ENCODE data around the gene LRRC51. TPM values are rescaled to one million over a fixed set of nuclear protein-coding genes. Genes with fewer than 3 reads are reported as not detected.
A peak's percentile ranks its signal among the peaks of the same experiment; 100 is the strongest.

Gene LRRC51
- total and polyA plus RNA-seq, 2 of the 4 experiments (the other 2 are of a cell fraction) = 5.3 to 5.6 TPM

GRCh38 chr11:72085621-72086351, 5.1 kb downstream of the LRRC51 start:
- Histone ChIP-seq H3K36me3 (ENCODE audit: control insufficient read depth, insufficient read depth, low read length) (peaks cover 6% of the 10 kb centered on the region), H4K5ac (ENCODE audit: low read depth, low read length) (no peak overlapping the region), H2AFZ (replicated peaks; ENCODE audit: low read length, poor library complexity) (no peak overlapping the region), H3K9me3 (ENCODE audit: control insufficient read depth, insufficient read depth, low read length) (no peaks in the 10 kb centered on the region), H3K18ac (ENCODE audit: low read depth, low read length) (no peak overlapping the region), H3K4ac (ENCODE audit: low read depth, low read length) (no peak overlapping the region), H2BK120ac (ENCODE audit: low read depth, low read length) (no peak overlapping the region), H3K23ac (ENCODE audit: low read depth, low read length) (0 out of 2 replicates have a peak overlapping the region, but pooled peaks have one; percentile 5), H3K9ac (ENCODE audit: low read depth, low read length) (no peak overlapping the region), H2BK15ac (ENCODE audit: low read depth, low read length) (no peak overlapping the region), H3K4me1 (ENCODE audit: control insufficient read depth, insufficient read depth, low read length) (no peaks in the 10 kb centered on the region), H2AK9ac (replicated peaks; ENCODE audit: low read depth, low read length, poor library complexity) (no peak overlapping the region), H3K79me1 (ENCODE audit: low read depth in 1 of 2, low read length in 2 of 2) (peaks cover 16 to 31% of the 10 kb centered on the region in 2 experiments; a peak in 3 of 4 replicates), H3K14ac (replicated peaks; ENCODE audit: low read depth, low read length) (no peak overlapping the region), H3K9me1 (ENCODE audit: insufficient read depth, low read length) (no peaks in the 10 kb centered on the region; the same call in 1 of the 2 replicates), H4K8ac (ENCODE audit: low read depth in 2 of 2, low read length in 2 of 2) (no peak overlapping the region), H3K27ac (ENCODE audit: insufficient read depth, low read length) (no peak overlapping the region), H2BK20ac (ENCODE audit: low read depth, low read length) (no peak overlapping the region), H4K91ac (ENCODE audit: insufficient read depth, low read depth, low read length) (no peak overlapping the region), H4K20me1 (ENCODE audit: insufficient read depth, low read length) (no peaks in the 10 kb centered on the region), H2BK5ac (ENCODE audit: low read depth, low read length, poor library complexity, severe bottlenecking) (no peak overlapping the region), H2AK5ac (ENCODE audit: low read depth, low read length) (no peak overlapping the region; the same call in 1 of the 2 replicates), H3K4me2 (ENCODE audit: low read depth, low read length) (no peak overlapping the region), H3K56ac (ENCODE audit: extremely low read depth, insufficient read depth, low read length) (no peak overlapping the region), H3K4me3 (ENCODE audit: insufficient read depth, low read depth, low read length) (no peak overlapping the region), H3K27me3 (ENCODE audit: control insufficient read depth, insufficient read depth, low read length) (no peaks in the 10 kb centered on the region)
- WGBS, 2 experiments (ENCODE audit: extremely low coverage in 2 of 2, insufficient read length in 1 of 2) = no CpG with 5 or more reads among the region's 3 CpGs
- intact Hi-C loops (cut with micrococcal nuclease) = no loop called here
- no TSS peak for BruUV-seq (replicated peaks)
- TF ChIP-seq MAFK (IDR thresholded peaks at IDR 0.05; ENCODE audit: low read depth, low read length) (no peak), USF2 (IDR thresholded peaks at IDR 0.05; ENCODE audit: low read depth, low read length) (0 out of 2 replicates have a peak, but pooled peaks have one; percentile 17), CHD1 (IDR thresholded peaks at IDR 0.05; ENCODE audit: low read depth, low read length) (no peak), MAZ (IDR thresholded peaks at IDR 0.05; ENCODE audit: borderline replicate concordance, low read depth, low read length) (no peak)
- TF ChIP-seq, protein P1, sequence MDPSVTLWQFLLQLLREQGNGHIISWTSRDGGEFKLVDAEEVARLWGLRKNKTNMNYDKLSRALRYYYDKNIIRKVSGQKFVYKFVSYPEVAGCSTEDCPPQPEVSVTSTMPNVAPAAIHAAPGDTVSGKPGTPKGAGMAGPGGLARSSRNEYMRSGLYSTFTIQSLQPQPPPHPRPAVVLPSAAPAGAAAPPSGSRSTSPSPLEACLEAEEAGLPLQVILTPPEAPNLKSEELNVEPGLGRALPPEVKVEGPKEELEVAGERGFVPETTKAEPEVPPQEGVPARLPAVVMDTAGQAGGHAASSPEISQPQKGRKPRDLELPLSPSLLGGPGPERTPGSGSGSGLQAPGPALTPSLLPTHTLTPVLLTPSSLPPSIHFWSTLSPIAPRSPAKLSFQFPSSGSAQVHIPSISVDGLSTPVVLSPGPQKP (IDR thresholded peaks at IDR 0.05; ENCODE audit: borderline replicate concordance, low read depth, low read length) = no peak
- dilution Hi-C loops (cut with HindIII; ENCODE audit: low sequenced_read_pairs, unreplicated experiment) = no loop called here
- POLR2A ChIA-PET (ENCODE audit: unreplicated experiment) = no interaction called here
- in situ Hi-C loops (cut with MboI; ENCODE audit: low sequenced_read_pairs) = no loop called here
- CTCF ChIA-PET = interaction anchor here (0.7 to 3.4 kb wide), 3 partner anchors 61 to 98 kb away, joined by 3 to 12 read pairs (median 7); no protein-coding TSS in a partner anchor
- ATAC-seq (ENCODE audit: low read depth) (no peak), DNase-seq (no peak)
